GM21367 (cell line): ENCODE data around the gene TOP3A.

Source experiments
- ATAC-seq: cut with Tn5 transposase; IDR thresholded peaks from one replicate; pipeline ENCODE4 v1.9.1; 2021; ENCODE audit not compliant: unreplicated experiment

Gene TOP3A

DNA sequence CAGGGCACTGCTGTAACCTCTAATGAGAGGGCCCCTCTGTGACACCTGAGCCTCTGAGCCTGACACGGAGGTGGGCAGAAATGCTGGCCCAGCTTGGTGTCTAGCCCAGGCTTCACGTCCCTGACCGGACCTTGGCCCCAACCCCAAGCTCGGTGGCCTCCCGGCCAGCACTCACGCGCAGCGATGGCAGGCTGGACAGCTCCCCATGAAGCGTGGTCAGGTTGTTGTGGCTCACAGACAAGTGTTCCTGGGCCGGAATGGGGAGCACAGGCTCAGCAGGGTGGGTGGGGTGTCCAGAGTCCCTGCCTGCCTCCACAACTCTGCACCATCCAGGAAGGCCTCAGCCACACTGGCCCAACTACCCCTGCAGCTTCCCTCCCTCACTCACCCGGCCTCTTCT, 58.4 kb downstream of the TOP3A start:
- ATAC-seq, result no peak

DNA sequence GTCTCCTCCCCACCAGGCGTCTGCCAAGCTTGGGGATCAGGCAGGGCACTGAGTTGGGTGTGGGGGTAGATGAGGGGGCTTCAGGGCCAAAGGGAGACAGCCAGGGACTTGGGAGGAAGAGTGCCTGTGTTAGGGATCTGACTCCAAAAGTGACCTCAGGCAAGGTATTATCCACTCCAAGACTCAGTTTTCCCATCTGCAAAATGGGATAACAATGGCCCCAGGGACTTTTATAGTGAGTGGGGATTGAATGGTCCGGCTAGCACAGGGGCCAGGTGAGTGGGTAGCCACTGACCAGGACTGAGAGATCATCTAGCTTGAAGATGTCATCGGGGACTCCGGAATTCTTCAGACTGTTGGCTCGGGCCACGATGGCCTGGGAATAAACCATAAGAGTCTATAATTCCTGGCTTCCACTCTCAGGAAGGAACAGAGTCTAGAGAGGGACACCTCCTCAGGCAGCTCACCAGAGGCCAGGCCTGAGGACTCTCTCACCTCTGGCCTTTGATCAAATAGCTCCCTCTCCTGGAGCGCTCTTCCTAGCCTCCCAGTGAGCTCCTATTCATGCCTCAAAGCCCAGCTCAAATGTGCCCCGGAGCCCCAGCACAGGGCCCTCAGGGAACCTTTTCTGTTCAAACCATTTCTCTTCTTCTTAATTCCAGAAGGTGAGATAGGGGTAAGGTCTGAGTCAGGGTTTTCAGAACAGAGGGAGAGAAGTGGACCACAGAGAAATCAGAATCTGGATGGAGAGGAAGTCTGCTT, 59.7 kb downstream of the TOP3A start:
- ATAC-seq, result no peak

DNA sequence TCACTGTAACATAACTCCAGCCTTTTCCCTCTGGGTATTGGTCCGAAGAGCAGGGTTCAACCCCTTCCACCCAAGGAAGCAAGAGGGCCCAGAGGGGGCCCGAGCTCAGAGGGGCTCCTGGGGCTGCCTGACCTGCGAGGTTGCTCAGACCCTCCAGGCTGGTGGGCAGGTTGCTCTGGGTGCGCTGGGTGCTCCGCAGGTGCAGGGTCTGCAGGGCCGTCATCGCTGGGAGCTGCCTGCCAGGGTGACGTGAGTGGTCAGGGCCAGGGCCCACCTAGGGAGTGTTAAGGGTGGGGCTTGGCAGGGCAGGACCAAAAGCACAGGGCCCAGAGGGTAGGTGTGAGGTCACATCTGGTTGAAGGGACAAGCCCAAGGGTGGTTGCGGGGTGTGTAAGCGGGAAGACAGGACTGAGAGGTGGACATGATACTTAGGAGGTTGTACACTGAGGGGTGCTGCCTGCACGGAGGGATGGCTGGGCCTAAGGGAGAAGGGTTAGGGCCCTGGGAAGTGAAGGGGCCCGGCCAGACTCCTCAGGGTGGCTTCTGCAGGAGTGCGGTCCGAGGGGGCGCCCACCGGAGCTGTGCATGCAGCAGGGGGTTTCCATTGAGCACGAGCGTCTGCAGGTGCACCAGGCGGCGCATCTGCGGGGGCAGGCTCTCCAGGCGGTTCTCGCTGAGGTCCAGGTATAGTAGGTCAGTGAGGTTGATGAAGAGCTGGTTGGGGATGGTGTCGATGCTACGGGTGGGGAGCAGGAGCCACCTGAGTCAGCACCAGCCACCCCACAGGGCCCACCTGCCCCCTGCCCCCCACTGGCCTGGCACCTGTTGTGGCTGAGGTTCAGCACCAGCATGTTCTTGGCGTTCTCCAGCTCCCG, 60.6 kb downstream of the TOP3A start:
- no peak for ATAC-seq

DNA sequence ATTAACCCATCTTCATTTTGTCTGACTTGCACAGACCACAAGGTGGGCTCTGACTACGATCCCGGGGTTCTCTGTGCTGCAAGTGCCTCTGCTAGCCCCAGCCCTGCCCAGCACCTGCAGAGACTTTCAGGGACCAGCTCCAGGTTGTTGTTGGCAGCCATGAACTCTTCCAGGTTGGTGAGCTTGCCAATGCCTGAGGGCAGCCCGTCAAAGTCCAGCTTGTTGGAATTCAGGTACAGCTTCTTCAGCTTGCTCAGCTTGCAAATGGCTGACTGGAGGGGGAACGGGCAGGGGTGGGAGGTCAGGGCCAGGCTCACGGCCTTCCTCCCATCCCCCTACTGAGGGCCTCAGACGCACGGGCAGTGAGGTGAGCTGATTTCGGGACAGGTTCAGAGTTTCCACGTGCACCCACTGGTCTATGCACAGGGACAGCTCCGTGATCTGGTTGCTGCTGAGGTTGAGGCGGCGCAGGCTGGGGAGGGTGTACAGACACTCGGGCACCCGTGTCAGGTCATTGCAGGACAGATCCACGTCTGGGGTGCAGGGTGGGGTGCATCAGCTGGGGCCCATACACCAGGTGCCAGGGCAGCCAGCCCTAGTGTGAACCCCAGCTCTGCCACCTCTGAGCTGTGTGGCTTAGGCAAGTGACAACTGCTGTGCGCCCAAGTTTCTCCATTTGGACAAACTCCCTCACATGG, 61.5 kb downstream of the TOP3A start:
- ATAC-seq, result no peak

DNA sequence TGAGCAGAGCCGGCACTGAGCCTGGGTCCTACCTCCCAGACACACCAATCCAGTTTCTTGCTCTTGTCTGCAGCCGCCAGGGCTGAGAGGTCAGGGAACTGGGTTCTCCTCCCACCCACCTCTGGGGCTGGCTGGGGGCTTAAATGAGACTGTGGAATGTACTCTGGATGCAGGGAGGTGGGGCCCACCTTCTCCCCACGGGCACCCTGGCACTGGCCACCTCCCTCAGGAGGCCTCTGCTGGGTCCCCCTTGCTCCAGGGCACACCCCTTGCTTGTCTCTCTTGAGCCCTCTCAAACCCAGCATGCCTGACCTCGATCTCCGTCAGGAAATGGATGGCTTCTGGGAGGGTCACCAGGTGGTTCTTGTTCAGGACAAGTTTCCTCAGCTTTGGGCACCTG, 62.6 kb downstream of the TOP3A start:
- no peak for ATAC-seq

DNA sequence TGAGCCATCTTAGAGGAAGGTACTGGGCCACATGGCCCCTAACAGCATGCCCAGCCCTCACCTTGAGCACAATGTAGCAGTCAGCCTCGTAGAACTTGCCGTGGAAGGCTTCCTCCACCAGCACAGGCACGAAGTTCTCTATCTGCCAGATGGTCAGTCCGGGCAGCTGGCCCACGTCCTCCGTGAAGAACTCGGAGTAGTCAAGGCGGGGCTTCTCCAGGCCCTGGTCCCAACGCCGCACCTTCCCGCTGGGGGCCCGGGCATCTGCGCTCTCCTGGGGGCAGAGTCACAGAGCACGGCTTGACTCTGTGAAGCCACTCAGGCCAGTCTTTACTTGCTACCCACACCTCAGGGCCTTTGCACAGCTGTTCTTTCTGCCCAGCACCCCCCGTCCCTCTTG, 63.6 kb downstream of the TOP3A start:
- ATAC-seq, result no peak

DNA sequence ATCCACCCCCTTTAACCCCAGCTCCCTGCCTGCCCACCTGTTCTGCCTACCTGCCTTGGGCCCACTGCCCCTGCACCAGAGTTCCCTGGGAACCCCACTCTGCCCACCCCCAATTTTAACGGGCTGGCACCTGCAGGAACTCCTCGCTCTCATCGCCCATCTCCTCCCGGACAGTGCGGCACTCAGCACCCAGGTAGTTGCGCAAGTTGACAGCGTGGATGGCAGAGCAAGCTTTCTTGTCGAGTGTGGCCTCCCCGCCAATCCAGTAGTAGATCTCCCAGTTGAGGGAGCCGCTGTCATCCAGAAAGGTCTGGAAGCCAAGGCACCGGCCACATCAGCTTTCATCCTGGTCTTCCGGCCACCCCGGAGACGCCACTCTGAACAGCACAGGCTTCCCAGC, 64.1 kb downstream of the TOP3A start:
- no peak for ATAC-seq

DNA sequence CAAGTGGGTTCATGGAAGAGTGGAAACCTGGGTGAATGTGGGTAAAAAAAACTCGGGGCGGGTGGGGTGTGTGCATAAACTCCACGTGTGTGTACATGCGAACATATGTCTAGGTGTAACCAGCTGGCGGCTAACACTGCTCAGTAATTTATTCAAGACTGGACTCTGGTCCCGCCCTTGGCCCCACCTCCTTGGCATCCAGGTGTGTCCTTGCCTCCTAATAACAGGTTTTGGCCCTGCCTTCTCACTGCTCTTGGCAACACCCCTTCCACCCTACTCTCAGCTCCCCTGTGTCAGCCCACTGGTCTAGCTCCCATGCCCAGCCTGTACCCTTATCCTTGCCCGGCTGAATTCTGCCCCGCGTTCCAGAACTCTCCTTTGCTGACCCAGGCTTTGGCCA, 64.5 kb downstream of the TOP3A start:
- no peak for ATAC-seq

DNA sequence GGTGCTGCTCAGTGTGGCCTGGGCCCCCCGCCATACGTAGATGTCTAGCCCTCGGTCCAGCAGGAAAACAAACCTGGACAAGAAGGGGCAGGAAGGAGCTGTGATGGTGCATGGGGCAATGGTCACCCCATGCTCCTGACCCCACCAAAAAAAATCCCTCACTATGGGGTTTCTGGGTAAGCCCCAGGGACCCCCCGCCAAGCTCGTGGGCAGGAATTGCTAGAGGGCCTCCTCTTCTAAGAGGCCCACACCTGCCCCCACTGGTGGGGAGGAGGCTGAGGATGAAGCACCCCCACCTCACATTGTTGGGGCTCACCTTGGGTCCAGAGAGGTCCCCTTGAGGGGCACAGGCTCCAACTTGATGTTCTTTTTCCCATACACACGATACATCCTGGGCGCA, 66.0 kb downstream of the TOP3A start:
- no peak for ATAC-seq

DNA sequence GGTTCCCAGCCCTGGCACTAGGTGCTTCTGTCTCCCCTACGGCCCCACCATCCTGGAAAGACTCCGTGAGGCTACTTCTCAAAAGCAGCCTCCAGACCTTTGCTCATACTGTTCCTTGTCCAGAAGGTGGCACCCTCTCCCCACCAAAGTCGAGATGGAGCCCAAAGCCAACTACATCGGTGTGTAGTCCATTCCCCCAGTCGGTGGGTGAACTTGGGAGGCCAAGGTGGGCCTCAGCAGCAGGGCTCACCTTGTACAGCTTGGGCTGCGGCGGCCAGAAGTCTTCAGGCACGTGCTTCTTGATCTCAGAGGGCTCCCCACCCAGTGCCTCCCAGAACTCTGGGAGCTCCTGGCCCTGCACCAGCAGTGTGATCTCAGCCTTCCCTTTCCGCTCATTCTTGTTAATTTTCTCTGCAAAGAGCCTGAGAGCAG, 66.5 kb downstream of the TOP3A start:
- no peak for ATAC-seq

DNA sequence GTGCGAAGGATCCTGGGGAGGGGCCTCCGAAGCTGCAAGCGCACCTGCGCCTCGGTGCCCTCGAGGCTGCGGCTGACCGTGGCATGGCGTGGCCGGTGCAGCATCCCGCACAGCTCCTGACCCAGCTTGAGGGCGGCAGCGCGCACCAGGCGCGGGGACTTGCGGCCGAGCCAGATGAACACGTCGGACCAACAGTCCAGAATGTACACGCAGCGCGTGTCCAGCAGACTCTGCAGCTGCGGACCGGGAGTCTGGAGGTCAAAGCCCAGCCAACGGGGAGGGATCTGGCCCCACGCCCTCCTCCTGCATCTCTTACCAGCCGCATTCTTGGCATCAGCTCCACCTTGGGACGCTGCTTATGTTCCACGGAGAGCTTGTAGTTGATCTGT, 67.2 kb downstream of the TOP3A start:
- ATAC-seq, result no peak

DNA sequence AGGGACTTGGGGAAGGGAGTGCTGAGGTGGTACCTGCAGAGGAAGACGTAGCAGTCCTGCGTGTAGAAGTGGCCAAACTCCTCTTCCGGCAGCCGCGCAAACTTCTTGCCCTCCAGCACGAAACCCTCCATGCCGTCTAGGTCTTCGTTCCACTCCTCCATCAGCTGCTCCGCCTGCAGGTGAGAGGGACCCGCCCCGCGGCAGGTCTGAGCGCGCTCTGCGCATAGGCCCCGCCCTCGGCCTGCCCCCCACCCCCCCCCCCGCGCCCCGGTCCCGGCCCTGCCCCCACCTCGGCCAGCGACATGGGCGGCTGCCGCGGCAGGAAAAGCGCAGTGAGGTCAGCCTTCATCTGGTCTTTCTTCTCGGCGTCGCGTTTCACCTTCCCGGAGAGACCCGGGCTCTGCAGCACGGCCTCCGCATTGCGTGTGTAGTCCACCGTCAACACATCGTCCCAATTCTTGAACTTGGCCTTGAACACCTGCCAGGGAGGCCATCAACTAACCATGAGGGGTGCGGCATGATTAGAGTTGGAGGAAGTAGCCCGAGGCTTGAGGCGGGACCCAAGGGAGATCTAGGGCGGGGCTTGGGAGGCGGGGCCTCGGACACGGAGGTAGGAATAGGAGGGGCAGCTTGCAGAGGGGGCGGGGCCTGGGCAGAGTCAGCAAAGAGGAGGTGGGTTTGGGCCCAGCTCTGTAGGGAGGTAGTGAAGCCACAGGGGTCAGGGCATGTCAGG, 67.7 kb downstream of the TOP3A start:
- ATAC-seq, result no peak

DNA sequence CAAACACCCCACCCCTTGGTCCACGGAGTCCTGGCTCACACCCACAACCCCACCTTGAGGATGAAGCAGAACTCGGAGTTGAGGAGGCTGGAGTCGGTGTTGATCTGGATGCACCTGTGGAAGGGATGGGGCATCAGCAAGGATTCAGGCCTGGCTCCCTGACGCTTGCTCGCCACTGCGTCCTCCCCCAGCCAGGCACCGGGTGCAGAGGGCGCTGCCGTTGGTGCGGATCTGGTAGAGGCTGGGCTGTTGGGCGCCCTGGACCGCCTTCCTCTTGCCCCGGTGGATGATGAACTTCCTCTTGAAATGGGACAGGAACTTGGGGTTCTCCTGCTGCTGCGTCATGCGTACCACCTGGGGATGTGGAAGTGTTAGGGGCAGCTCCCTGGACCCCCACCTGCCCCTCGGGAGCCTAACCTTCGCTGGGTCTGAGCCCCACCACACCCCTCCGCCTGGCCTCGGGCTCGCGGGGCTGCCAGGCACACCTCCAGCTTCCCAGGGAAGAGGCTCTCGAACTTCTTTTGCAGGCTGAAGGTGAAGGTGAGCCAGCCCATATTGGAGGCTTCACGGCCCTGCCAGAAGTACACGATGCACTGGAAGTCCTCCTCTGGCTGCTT, 68.6 kb downstream of the TOP3A start:
- ATAC-seq, result no peak

DNA sequence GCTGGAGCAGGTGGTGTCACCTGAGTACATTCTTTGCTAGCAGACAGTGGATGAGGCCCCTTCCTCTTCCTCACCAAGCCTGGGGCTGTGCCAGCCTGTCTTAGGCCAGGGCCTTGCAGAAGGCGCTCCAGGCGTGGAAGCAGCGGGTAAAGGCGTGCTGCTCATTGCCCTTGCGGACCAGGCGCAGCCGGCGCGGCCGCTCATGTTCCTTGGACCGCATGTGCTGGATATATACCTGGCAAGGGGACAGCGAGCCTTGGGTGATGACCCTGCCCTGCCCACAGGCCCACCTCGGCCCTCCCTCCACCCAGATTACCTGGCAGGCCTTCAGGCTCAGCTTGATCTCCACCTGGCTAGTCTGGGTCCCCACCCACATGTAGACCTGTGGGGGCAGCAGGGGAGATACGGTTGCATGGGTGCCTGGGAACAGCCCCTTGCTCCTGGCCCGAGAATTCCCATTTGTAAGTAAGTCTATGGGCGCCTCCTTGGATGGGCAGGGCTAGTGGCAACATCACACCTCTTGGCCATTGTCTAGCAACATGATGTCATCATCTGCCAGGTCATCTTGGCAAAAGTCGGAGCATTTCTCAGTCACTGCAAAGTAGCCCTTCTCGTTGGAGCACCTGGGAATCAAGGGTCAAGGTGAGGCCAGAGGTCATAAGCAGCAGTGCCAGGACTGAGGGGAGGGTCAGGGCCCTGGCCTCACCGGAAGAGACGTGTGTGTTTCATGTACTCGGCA, 69.6 kb downstream of the TOP3A start:
- ATAC-seq, result no peak

DNA sequence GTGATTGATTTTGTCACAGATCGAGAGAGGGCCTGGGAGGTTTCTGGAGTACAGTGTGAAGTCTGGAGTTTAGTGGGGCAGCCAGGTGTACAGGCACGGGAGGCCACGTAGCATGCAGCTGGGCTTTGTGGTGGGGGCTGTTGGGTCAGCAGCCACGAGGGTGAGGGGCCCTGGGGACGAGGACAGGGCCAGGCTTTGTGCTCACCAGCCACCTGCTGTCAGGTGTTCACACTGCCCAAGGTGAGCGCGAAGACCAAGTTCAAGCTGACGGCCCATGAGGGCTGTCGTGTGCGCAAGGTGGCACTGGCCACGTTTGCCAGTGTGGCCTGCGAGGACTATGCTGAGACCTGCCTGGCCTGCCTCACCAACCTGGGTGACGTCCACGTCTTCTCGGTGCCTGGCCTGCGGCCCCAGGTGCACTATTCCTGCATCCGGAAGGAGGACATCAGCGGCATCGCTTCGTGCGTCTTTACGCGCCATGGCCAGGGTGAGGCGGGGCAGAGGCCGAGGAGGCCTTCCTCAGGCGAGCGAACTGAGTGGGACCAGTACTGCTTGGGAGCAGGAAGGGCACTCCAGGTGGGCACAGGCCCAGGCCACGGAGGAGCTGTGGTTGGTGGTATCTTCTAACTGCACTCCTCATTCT, 73.4 kb downstream of the TOP3A start:
- no peak for ATAC-seq

DNA sequence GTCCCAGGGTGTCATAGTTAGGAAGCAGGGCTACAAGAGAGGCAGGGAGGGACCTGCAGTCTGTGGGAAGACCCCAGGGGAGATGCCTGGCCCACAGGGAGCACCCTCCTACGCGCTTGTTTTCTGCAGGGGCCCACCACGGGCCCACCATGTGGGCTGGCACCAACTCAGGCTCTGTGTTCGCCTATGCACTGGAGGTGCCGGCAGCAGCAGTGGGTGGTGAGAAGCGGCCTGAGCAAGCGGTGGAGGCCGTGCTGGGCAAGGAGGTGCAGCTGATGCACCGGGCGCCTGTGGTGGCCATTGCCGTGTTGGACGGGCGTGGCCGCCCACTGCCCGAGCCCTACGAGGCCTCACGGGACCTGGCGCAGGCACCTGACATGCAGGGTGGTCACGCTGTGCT, 74.3 kb downstream of the TOP3A start:
- ATAC-seq, result no peak

DNA sequence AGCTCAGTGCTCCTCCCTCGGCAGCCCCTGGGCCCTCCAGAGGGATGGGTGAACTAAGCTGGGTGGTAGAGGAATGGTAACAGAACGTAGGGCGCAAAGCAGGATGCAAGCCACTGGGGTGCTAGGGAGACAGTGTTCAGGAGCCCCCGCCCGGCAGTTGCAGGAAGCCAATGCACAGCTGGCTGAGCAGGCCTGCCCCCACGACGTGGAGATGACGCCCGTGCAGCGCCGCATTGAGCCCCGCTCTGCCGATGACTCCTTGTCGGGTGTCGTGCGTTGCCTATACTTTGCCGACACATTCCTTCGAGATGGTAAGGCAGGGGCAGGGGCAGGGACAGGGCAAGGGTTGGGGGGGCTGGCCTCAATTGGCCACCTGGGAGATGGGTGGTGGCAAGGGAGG, 76.5 kb downstream of the TOP3A start:
- ATAC-seq, result no peak

DNA sequence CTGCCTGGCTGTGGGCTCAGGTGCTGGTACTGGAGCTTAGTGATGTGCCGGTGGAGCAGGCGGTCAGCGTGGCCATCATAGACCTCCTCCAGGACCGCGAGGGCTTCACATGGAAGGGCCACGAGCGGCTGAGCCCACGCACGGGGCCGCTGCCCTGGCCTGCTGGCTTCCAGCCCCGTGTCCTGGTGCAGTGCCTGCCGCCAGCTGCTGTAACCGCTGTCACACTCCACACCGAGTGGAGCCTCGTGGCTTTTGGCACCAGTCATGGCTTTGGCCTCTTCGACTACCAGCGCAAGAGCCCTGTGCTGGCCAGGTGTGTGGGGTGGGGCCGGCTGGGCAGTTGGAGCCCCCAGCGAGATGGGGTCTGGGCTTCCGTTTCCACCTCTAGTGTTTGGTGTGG, 77.3 kb downstream of the TOP3A start:
- no peak for ATAC-seq

DNA sequence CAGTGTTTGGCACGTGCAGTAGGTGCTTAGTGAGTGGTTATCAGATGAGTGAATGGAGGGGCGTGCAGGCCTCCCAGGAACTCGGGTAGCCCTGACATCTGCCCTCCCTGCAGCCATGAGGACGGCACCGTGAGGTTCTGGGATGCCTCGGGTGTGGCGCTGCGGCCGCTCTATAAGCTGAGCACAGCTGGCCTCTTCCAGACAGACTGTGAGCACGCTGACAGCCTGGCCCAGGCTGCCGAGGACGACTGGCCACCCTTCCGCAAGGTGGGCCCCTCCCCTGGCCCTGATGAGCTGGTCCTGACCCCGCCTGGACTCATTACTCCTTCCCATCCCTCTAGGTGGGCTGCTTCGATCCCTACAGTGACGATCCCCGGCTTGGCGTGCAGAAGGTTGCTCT, 78.3 kb downstream of the TOP3A start:
- ATAC-seq, result no peak
